H1 (cell line): ENCODE results near the gene FOXL3. TPM values are rescaled to one million over a fixed set of nuclear protein-coding genes. Genes with fewer than 3 reads are reported as not detected.

Source experiments
- ASH2L ChIP-seq: fragments of 200-600, 300-600 bp; sonication (generic); IDR thresholded peaks from one replicate; pipeline ENCODE4 v1.7.1; 2017; ENCODE audit warnings: low read length
- CHD7 ChIP-seq: fragments of 300-600 bp; sonication (generic); IDR thresholded peaks from 2 replicates; pipeline ENCODE4 v1.7.1; 2012; ENCODE audit warnings: low read length, moderate library complexity, mild to moderate bottlenecking, inconsistent platforms; ENCODE audit not compliant: insufficient replicate concordance
- HDAC2 ChIP-seq, 2 experiments: fragments of 300-600 bp in 1 of 2; sonication (generic) in 1 of 2; IDR thresholded peaks; 2 replicates each; pipeline ENCODE4 v1.6.1; 2011 to 2012; ENCODE audit warnings: low read depth in 2 of 2, low read length in 2 of 2, mild to moderate bottlenecking in 2 of 2, moderate library complexity in 2 of 2, borderline replicate concordance in 1 of 2, inconsistent platforms in 1 of 2
- SIX5 ChIP-seq: IDR thresholded peaks from 2 replicates; pipeline ENCODE4 v1.6.1; 2011; ENCODE audit warnings: mild to moderate bottlenecking, low read depth, low read length
- TAF7 ChIP-seq: optimal IDR thresholded peaks from 2 replicates; pipeline ENCODE3; 2011; ENCODE audit warnings: low read depth, mild to moderate bottlenecking, inconsistent platforms, low read length, moderate library complexity, borderline replicate concordance
- polyA plus RNA-seq, 7 experiments: library from polyadenylated mRNA; depleted of rRNA in 3 of 7; stranded (reverse) in 5 of 7; unstranded in 2 of 7; fragments of >200 nt in 5 of 7; fragments of 200-250 nt in 2 of 7; gene quantifications; 1 replicate in 5 of 7; 2 replicates in 1 of 7; 4 replicates in 1 of 7; pipeline versions ENCODE4 v1.2.1 to v1.2.3, GENCODE V29; 2011 to 2013; ENCODE audit warnings: missing spikeins in 2 of 7, mixed read lengths in 2 of 7
- total RNA-seq: library from RNA; stranded (reverse); fragmentation: NEBNext Ultra II Directional; extraction: Animal tissue kit (Norgen Biotek cat#: 25700); gene quantifications from 2 replicates; pipeline ENCODE4 v1.2.1, GENCODE V29; 2021
- TF ChIP-seq, protein P1 (sequence below): IDR thresholded peaks from 2 replicates; pipeline ENCODE4 v1.6.1; 2011; ENCODE audit warnings: low read depth, mild to moderate bottlenecking, low read length; ENCODE audit not compliant: insufficient read depth
- TF ChIP-seq, protein P2 (sequence below): IDR thresholded peaks from 2 replicates; pipeline ENCODE4 v1.6.1; 2012; ENCODE audit warnings: low read length, inconsistent platforms

FOXL3 gene
- total and polyA plus RNA-seq, 2 of the 8 experiments (the other 6 are each of a cell fraction or from before 2014, with no cell fraction given), result not detected

DNA sequence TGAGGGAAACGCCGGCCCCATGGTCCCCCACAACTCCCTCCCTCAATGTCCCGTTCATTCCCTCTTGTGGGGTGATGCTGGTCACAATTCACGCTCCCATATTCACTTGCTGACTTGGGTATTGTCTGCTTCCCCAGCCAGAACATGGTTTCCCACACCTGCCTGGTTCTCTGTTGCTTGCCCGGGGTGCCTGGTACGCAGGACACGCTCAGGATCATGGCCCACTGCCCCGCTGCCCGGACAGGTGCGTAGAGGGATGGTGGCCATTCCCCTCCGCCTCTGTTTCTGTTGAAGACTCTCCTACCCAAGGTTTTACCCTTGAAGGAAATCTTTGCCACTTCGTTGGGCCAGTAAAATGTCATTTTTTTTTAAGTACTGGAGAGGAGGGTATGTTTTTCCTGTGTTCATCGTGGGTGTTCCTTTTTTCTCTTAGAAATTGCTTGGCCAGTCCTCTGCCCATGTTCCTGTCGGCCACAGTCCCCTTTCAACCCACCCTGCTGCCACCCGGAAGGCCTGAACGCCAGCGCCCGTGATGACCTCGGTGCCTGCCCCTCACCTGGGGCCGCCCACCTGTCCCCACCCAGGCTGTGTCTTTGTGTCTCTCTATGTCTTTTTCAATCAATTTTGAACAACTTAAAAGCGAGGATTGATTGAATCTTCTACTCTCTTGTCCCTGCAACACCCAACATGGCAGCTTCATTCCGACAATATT lies 38.2 kb downstream of the FOXL3 start (continued):
- TF ChIP-seq CHD7, result no peak
- TF ChIP-seq ASH2L, result no peak
- TF ChIP-seq, protein P1, sequence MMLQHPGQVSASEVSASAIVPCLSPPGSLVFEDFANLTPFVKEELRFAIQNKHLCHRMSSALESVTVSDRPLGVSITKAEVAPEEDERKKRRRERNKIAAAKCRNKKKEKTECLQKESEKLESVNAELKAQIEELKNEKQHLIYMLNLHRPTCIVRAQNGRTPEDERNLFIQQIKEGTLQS, result no peak
- TF ChIP-seq, protein P2, sequence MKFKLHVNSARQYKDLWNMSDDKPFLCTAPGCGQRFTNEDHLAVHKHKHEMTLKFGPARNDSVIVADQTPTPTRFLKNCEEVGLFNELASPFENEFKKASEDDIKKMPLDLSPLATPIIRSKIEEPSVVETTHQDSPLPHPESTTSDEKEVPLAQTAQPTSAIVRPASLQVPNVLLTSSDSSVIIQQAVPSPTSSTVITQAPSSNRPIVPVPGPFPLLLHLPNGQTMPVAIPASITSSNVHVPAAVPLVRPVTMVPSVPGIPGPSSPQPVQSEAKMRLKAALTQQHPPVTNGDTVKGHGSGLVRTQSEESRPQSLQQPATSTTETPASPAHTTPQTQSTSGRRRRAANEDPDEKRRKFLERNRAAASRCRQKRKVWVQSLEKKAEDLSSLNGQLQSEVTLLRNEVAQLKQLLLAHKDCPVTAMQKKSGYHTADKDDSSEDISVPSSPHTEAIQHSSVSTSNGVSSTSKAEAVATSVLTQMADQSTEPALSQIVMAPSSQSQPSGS, result no peak
- no peak for TF ChIP-seq TAF7
- no peak for TF ChIP-seq HDAC2 (IDR thresholded peaks at IDR 0.05; ENCODE audit: borderline replicate concordance in 1 of 2, low read depth in 2 of 2, low read length in 2 of 2)
- TF ChIP-seq SIX5, result no peak
